ENCODE measurements around the gene GABRB2.

DNA sequence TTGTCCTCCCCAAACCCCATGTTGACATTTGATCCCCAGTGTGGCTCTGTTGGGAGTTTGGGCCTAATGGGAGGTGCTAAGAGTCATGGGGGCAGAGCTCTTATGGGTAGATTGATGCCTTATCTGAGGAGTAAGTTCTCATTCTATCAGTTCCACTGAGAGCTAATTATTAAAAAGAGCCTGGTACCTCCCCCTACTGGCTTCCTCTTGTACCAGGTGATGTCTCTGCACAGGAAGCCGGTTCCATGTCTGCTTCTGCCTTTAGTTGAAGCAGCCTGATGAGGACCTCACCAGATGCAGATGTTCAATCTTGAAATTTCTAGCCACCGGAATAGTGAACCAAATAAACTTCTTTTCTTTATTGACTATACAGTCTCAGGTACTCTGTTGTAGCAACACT lies 10.8 kb downstream of the GABRB2 start:
- TF ChIP-seq, protein P1, sequence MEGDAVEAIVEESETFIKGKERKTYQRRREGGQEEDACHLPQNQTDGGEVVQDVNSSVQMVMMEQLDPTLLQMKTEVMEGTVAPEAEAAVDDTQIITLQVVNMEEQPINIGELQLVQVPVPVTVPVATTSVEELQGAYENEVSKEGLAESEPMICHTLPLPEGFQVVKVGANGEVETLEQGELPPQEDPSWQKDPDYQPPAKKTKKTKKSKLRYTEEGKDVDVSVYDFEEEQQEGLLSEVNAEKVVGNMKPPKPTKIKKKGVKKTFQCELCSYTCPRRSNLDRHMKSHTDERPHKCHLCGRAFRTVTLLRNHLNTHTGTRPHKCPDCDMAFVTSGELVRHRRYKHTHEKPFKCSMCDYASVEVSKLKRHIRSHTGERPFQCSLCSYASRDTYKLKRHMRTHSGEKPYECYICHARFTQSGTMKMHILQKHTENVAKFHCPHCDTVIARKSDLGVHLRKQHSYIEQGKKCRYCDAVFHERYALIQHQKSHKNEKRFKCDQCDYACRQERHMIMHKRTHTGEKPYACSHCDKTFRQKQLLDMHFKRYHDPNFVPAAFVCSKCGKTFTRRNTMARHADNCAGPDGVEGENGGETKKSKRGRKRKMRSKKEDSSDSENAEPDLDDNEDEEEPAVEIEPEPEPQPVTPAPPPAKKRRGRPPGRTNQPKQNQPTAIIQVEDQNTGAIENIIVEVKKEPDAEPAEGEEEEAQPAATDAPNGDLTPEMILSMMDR (IDR thresholded peaks at IDR 0.05; ENCODE audit: borderline replicate concordance, extremely low read depth, low read length, poor library complexity, severe bottlenecking): peak; percentile 35
- no peak for TF ChIP-seq EZH2 (IDR thresholded peaks at IDR 0.05; ENCODE audit: borderline replicate concordance, low read depth, low read length, severe bottlenecking)
